Natural killer cell (primary cell): ENCODE measurements around the gene BCL2L15. TPM values are rescaled to one million over a fixed set of nuclear protein-coding genes. Genes with fewer than 3 reads are reported as not detected.

ENCODE experiments used
- ATAC-seq, 3 donors: fragments of 150-1000 bp in 2 of 3; fragments of 200-7000 bp in 1 of 3; cut with Tn5 transposase; 1 replicate in 1 of 3; 2 replicates in 2 of 3; pipeline ENCODE4 v1.10.0; 2021; ENCODE audit warnings: mild to moderate bottlenecking in 2 of 3, moderate library complexity in 2 of 3
- DNase-seq, 2 donors: peaks; one replicate each; pipeline versions ENCODE4 v3.0.0 to v3.0.0-alpha.2; 2013 to 2021; ENCODE audit warnings: mixed read lengths in 1 of 2
- H3K27ac ChIP-seq: one replicate; pipeline ENCODE4 v1.5.1; 2013; ENCODE audit warnings: mild to moderate bottlenecking, low read length
- H3K27me3 ChIP-seq: one replicate; pipeline ENCODE4 v1.6.1; 2013; ENCODE audit warnings: low read length; ENCODE audit not compliant: control insufficient read depth, insufficient read depth
- H3K36me3 ChIP-seq: one replicate; pipeline ENCODE4 v1.6.1; 2013; ENCODE audit warnings: low read length; ENCODE audit not compliant: control insufficient read depth, insufficient read depth
- H3K4me1 ChIP-seq: one replicate; pipeline ENCODE4 v1.6.1; 2013; ENCODE audit warnings: low read length; ENCODE audit not compliant: control insufficient read depth, insufficient read depth
- H3K4me3 ChIP-seq: one replicate; pipeline ENCODE4 v1.5.1; 2013; ENCODE audit warnings: low read length
- H3K9me3 ChIP-seq: one replicate; pipeline ENCODE4 v1.6.1; 2013; ENCODE audit warnings: low read length; ENCODE audit not compliant: control insufficient read depth, insufficient read depth
- H3K27ac Mint-ChIP-seq, 2 donors: one replicate each; pipeline ENCODE4 v1.8.0; 2022; ENCODE audit warnings: mild to moderate bottlenecking in 2 of 2, mixed read lengths in 2 of 2, moderate library complexity in 1 of 2
- H3K27me3 Mint-ChIP-seq, 2 donors: one replicate each; pipeline ENCODE4 v1.8.0; 2022; ENCODE audit warnings: low read depth in 2 of 2, mixed read lengths in 2 of 2
- H3K36me3 Mint-ChIP-seq: one replicate; pipeline ENCODE4 v1.8.0; 2022; ENCODE audit warnings: mixed read lengths
- H3K4me1 Mint-ChIP-seq, 2 donors: one replicate each; pipeline ENCODE4 v1.8.0; 2022; ENCODE audit warnings: mixed read lengths in 2 of 2
- H3K4me3 Mint-ChIP-seq: one replicate; pipeline ENCODE4 v1.8.0; 2022; ENCODE audit warnings: mild to moderate bottlenecking, moderate library complexity, mixed read lengths
- H3K9me3 Mint-ChIP-seq, 2 donors: one replicate each; pipeline ENCODE4 v1.8.0; 2022; ENCODE audit warnings: mixed read lengths in 2 of 2
- CTCF ChIP-seq: fragments of 200-600 bp; IDR thresholded peaks from one replicate; pipeline ENCODE4 v1.8.0; 2022; ENCODE audit warnings: antibody characterized with exemption
- WGBS: methylation state at CpG from one replicate; pipeline ENCODE4 v1.1.7; 2013; ENCODE audit warnings: missing lambda C conversion rate; ENCODE audit not compliant: insufficient coverage; 5-methylcytosine and 5-hydroxymethylcytosine counted together
- intact Hi-C: fragments of 100-400 bp; cut with micrococcal nuclease; formaldehyde crosslinking; loops from one replicate; pipeline ENCODE4 v1.14.2; 2022
- total RNA-seq, 4 donors: library from RNA; stranded (reverse); fragments of 120-200 nt in 1 of 4; gene quantifications; one replicate each; pipeline versions ENCODE4 v1.2.3 to v1.2.4, GENCODE V29; 2013 to 2022

BCL2L15 gene
- total RNA-seq, 3 donors from 2014 or later (not counting 1 experiment from before 2014, with no cell fraction given): 0.88 to 2.1 (median 1.5) TPM

GRCh38 chr1:113834716-113835115 is 52.7 kb downstream of the BCL2L15 start:
- intact Hi-C loops: loop anchor here (1.0 to 5.0 kb wide), 4 partner anchors 38 to 448 kb away; partner anchors contain the start of genes DCLRE1B, HIPK1 and PTPN22
- Mint-ChIP-seq H3K27ac (no peak overlapping the region), H3K36me3 (peaks cover 14% of the 10 kb centered on the region), H3K4me1 (no peaks in the 10 kb centered on the region), H3K27me3 (no peaks in the 10 kb centered on the region), H3K4me3 (no peak overlapping the region), H3K9me3 (no peaks in the 10 kb centered on the region)
- WGBS: 100% methylated on average over 1 of the region's 2 CpGs
- Histone ChIP-seq H3K4me3 (no peak overlapping the region), H3K9me3 (no peaks in the 10 kb centered on the region), H3K27ac (no peak overlapping the region), H3K4me1 (no peaks in the 10 kb centered on the region), H3K36me3 (peaks cover 64% of the 10 kb centered on the region), H3K27me3 (no peaks in the 10 kb centered on the region)
- TF ChIP-seq CTCF: no peak
- DNase-seq: no peak
- ATAC-seq: no peak

Other genes starting within 250 kb of the BCL2L15 start
- 10 to 100 TPM; 37.1 to 40.7 (median 40.6) TPM for gene PHTF1, start 128.1 kb downstream of the BCL2L15 start, total RNA-seq
- 10 to 100 TPM; 30.1 to 37.9 (median 36.5) TPM for gene RSBN1, start 75.1 kb downstream of the BCL2L15 start, total RNA-seq
- 100 to 1,000 TPM in 2 of 3 donors, 10 to 100 TPM in 1; 98.4 to 122 (median 104) TPM for gene PTPN22, start 15.9 kb downstream of the BCL2L15 start, total RNA-seq
- 10 to 100 TPM; 64.0 to 78.7 (median 77.6) TPM for gene AP4B1, start 17.2 kb upstream of the BCL2L15 start, total RNA-seq
- gene DCLRE1B, start 17.7 kb upstream of the BCL2L15 start, total RNA-seq: 1 to 10 TPM; 5.5 to 6.8 (median 5.9) TPM
- gene HIPK1, start 41.7 kb upstream of the BCL2L15 start, total RNA-seq: 100 to 1,000 TPM; 238 to 283 (median 261) TPM
- gene OLFML3, start 91.9 kb upstream of the BCL2L15 start, total RNA-seq: under 1 TPM in 1 of 3 donors, not detected in 2; 0.16 TPM